ENCODE data around the gene UBE2D3.
A peak's percentile ranks its signal among the peaks of the same experiment; 100 is the strongest.

Gene UBE2D3

GRCh38 chr4:102792361-102792936 lies 34.9 kb downstream of the UBE2D3 start:
- no peak for DNase-seq (ENCODE audit: low read depth in 2 of 3, low spot score in 1 of 3)

GRCh38 chr4:102791318-102791835 lies 36.0 kb downstream of the UBE2D3 start:
- no peak for DNase-seq (ENCODE audit: low read depth in 2 of 3, low spot score in 1 of 3)

- DNase-seq (ENCODE audit: low read depth in 2 of 3, low spot score in 1 of 3) = no peak
Observed at GRCh38 chr4:102789317-102789717, 38.0 kb downstream of the UBE2D3 start.

- no peak for DNase-seq (ENCODE audit: low read depth in 2 of 3, low spot score in 1 of 3)
Observed at GRCh38 chr4:102787944-102788343, 39.4 kb downstream of the UBE2D3 start.

GRCh38 chr4:102787096-102787881 lies 40.1 kb downstream of the UBE2D3 start:
- DNase-seq (ENCODE audit: low read depth in 2 of 3, low spot score in 1 of 3) = no peak

GRCh38 chr4:102786279-102786678 lies 41.1 kb downstream of the UBE2D3 start:
- DNase-seq (ENCODE audit: low read depth in 2 of 3, low spot score in 1 of 3) = no peak

- no peak for DNase-seq (ENCODE audit: low read depth in 2 of 3, low spot score in 1 of 3)
Observed at GRCh38 chr4:102783006-102783405, 44.3 kb downstream of the UBE2D3 start.

- no peak for DNase-seq (ENCODE audit: low read depth in 2 of 3, low spot score in 1 of 3)
Observed at GRCh38 chr4:102781570-102781969, 45.8 kb downstream of the UBE2D3 start.

GRCh38 chr4:102780476-102781144 lies 46.7 kb downstream of the UBE2D3 start:
- DNase-seq (ENCODE audit: low read depth in 2 of 3, low spot score in 1 of 3) = no peak

- no peak for DNase-seq (ENCODE audit: low read depth in 2 of 3, low spot score in 1 of 3)
Observed at GRCh38 chr4:102779204-102779603, 48.1 kb downstream of the UBE2D3 start.

GRCh38 chr4:102778720-102779119 lies 48.6 kb downstream of the UBE2D3 start:
- no peak for DNase-seq (ENCODE audit: low read depth in 2 of 3, low spot score in 1 of 3)

- no peak for DNase-seq (ENCODE audit: low read depth in 2 of 3, low spot score in 1 of 3)
Observed at GRCh38 chr4:102775805-102776204, 51.5 kb downstream of the UBE2D3 start.

GRCh38 chr4:102774254-102774653 lies 53.1 kb downstream of the UBE2D3 start:
- no peak for DNase-seq (ENCODE audit: low read depth in 2 of 3, low spot score in 1 of 3)

- DNase-seq (ENCODE audit: low read depth in 2 of 3, low spot score in 1 of 3) = no peak
Observed at GRCh38 chr4:102772738-102773340, 54.5 kb downstream of the UBE2D3 start.

- no peak for DNase-seq (ENCODE audit: low read depth in 2 of 3, low spot score in 1 of 3)
Observed at GRCh38 chr4:102764901-102765300, 62.5 kb downstream of the UBE2D3 start.

- DNase-seq (ENCODE audit: low read depth in 2 of 3, low spot score in 1 of 3) = no peak
Observed at GRCh38 chr4:102761906-102762305, 65.4 kb downstream of the UBE2D3 start.

- DNase-seq (ENCODE audit: low read depth in 2 of 3, low spot score in 1 of 3) = peak in 2 of 3 donors; percentile 2 to 14
Observed at GRCh38 chr4:102761296-102761701, 66.1 kb downstream of the UBE2D3 start.

- peak; percentile 60 to 84 (median 64) for DNase-seq (ENCODE audit: low read depth in 2 of 3, low spot score in 1 of 3)
Observed at GRCh38 chr4:102760645-102761295, 66.6 kb downstream of the UBE2D3 start, which contains the start of gene MANBA. TSS of gene MANBA (minus strand) at chr4:102760968. CDS start at chr4:102760894, 74 bp downstream.

GRCh38 chr4:102759831-102760644 lies 67.3 kb downstream of the UBE2D3 start:
- DNase-seq (ENCODE audit: low read depth in 2 of 3, low spot score in 1 of 3) = peak; percentile 8 to 10 (median 8)
